Measurements from ENCODE around the gene CAPN11. TPM values are rescaled to one million over a fixed set of nuclear protein-coding genes. Genes with fewer than 3 reads are reported as not detected.

Gene CAPN11
- total and polyA plus RNA-seq, 9 of the 15 experiments (the other 6 are each of a cell fraction or from before 2014, with no cell fraction given), result 0.03 to 0.61 (median 0.17) TPM; not detected in 1

GRCh38 chr6:44201638-44202303 is 43.2 kb downstream of the CAPN11 start (continued):
- no peak for TF ChIP-seq CHD7 (IDR thresholded peaks at IDR 0.05; ENCODE audit: low read depth, low read length)
- no peak for TF ChIP-seq CHAMP1 (IDR thresholded peaks at IDR 0.05)
- no peak for TF ChIP-seq HIVEP1 (CRISPR knock-in tag; IDR thresholded peaks at IDR 0.05)
- no peak for TF ChIP-seq POU5F1 (IDR thresholded peaks at IDR 0.05; ENCODE audit: borderline replicate concordance, low read depth, low read length, partially characterized antibody)
- TF ChIP-seq HNRNPK (IDR thresholded peaks at IDR 0.05; ENCODE audit: low read depth, low read length, poor library complexity, severe bottlenecking), result no peak
- TF ChIP-seq DLX4 (CRISPR knock-in tag; IDR thresholded peaks at IDR 0.05), result no peak
- no peak for TF ChIP-seq NFATC3 (IDR thresholded peaks at IDR 0.05)
- TF ChIP-seq EWSR1 (IDR thresholded peaks at IDR 0.05; ENCODE audit: borderline replicate concordance, low read depth, partially characterized antibody), result no peak

Data from K562 (cell line).